Endothelial cell of umbilical vein (primary cell): ENCODE data around the gene NFKBIA. TPM values are rescaled to one million over a fixed set of nuclear protein-coding genes. Genes with fewer than 3 reads are reported as not detected.

Source experiments
- BruUV-seq: library from RNA; stranded (reverse); fragments of 400-500 nt; replicated peaks from 2 replicates; lab custom pipeline; 2021; lab: Mats Ljungman, UMichigan
- CTCF ChIA-PET: fragments of 300-600, 350-600 bp; sonication (Branson Sonifier 250); formaldehyde crosslinking; loops from one replicate; lab custom pipeline; 2021; ENCODE audit warnings: antibody characterized with exemption, inconsistent platforms; lab: Charles Lee
- POLR2A ChIA-PET: fragments of 300-600, 350-600 bp; sonication (Branson Sonifier 250); formaldehyde crosslinking; loops from one replicate; lab custom pipeline; 2021; ENCODE audit warnings: antibody characterized with exemption, inconsistent platforms; lab: Charles Lee
- DNase-seq: peaks from one replicate; pipeline ENCODE4 v3.0.0-alpha.2; 2011; ENCODE audit warnings: low read depth, low spot score
- FAIRE-seq: peaks from 2 replicates; lab custom pipeline; 2011; peaks lifted over from hg19 to GRCh38; lab: Jason Lieb, UNC
- H2AFZ ChIP-seq: 2 replicates; pipeline ENCODE4 v1.6.0; 2012; ENCODE audit warnings: low read depth, low read length, control low read depth, inconsistent platforms
- H3K27ac ChIP-seq: 2 replicates; pipeline ENCODE4 v1.5.1; 2011; ENCODE audit warnings: low read depth, mild to moderate bottlenecking, control low read depth, low read length, moderate library complexity; ENCODE audit not compliant: insufficient read depth
- H3K27me3 ChIP-seq, 2 experiments: 2 replicates each; pipeline versions ENCODE4 v1.6.0 to v1.6.1; 2011; ENCODE audit warnings: low read length in 2 of 2, mixed read lengths in 1 of 2; ENCODE audit not compliant: control insufficient read depth in 2 of 2, insufficient read depth in 2 of 2
- H3K36me3 ChIP-seq, 2 experiments: 2 replicates in 1 of 2; 3 replicates in 1 of 2; pipeline ENCODE4 v1.5.1; 2011; ENCODE audit warnings: low read length in 2 of 2, mild to moderate bottlenecking in 1 of 2, moderate library complexity in 1 of 2; ENCODE audit not compliant: control insufficient read depth in 2 of 2, insufficient read depth in 2 of 2; ENCODE audit errors: extremely low read depth in 1 of 2
- H3K4me1 ChIP-seq: 3 replicates; pipeline ENCODE4 v1.5.1; 2011; ENCODE audit warnings: mild to moderate bottlenecking, low read length; ENCODE audit not compliant: control insufficient read depth, insufficient read depth; ENCODE audit errors: extremely low read depth
- H3K4me2 ChIP-seq: 2 replicates; pipeline ENCODE4 v1.6.1; 2011; ENCODE audit warnings: low read length, control low read depth, mixed read lengths; ENCODE audit not compliant: insufficient read depth
- H3K4me3 ChIP-seq, 3 experiments: fragments of 200-600 bp in 1 of 3; sonication (generic), shearing (Covaris generic) in 1 of 3; replicated peaks in 1 of 3; 2 replicates each; pipeline ENCODE4 v1.5.1; 2011 to 2016; ENCODE audit warnings: control low read depth in 3 of 3, low read length in 3 of 3, mild to moderate bottlenecking in 2 of 3, inconsistent platforms in 1 of 3, low read depth in 1 of 3, moderate library complexity in 1 of 3; ENCODE audit not compliant: insufficient read depth in 1 of 3
- H3K79me2 ChIP-seq: 2 replicates; pipeline ENCODE4 v1.6.0; 2012; ENCODE audit warnings: low read length, inconsistent platforms; ENCODE audit not compliant: control insufficient read depth, insufficient read depth
- H3K9ac ChIP-seq: replicated peaks from 2 replicates; pipeline ENCODE3; 2011; ENCODE audit warnings: low read length, control low read depth; ENCODE audit not compliant: insufficient read depth; ENCODE audit errors: extremely low read depth
- H3K9me1 ChIP-seq: replicated peaks from 3 replicates; pipeline ENCODE4 v1.6.0; 2011; ENCODE audit warnings: mild to moderate bottlenecking, low read length; ENCODE audit not compliant: control insufficient read depth, insufficient read depth; ENCODE audit errors: extremely low read depth
- H3K9me3 ChIP-seq: replicated peaks from 2 replicates; pipeline ENCODE4 v1.5.1; 2012; ENCODE audit warnings: low read length, inconsistent platforms; ENCODE audit not compliant: control insufficient read depth, insufficient read depth
- H4K20me1 ChIP-seq: replicated peaks from 2 replicates; pipeline ENCODE3; 2011; ENCODE audit warnings: mild to moderate bottlenecking, low read length; ENCODE audit not compliant: control insufficient read depth, insufficient read depth; ENCODE audit errors: extremely low read depth
- CTCF ChIP-seq, 2 donors: IDR thresholded peaks; 1 replicate in 1 of 2; 2 replicates in 1 of 2; pipeline ENCODE4 v1.5.1; 2011; ENCODE audit warnings: low read length in 2 of 2, mild to moderate bottlenecking in 2 of 2, moderate library complexity in 2 of 2, control low read depth in 1 of 2, inconsistent platforms in 1 of 2, low read depth in 1 of 2; ENCODE audit not compliant: insufficient read depth in 1 of 2; ENCODE audit errors: extremely low read depth in 1 of 2
- EZH2 ChIP-seq: IDR thresholded peaks from 2 replicates; pipeline ENCODE4 v1.6.1; 2012; ENCODE audit warnings: borderline replicate concordance, low read depth, mild to moderate bottlenecking, moderate library complexity, low read length, inconsistent platforms; ENCODE audit not compliant: severe bottlenecking
- FOS ChIP-seq: IDR thresholded peaks from 2 replicates; pipeline ENCODE4 v1.6.1; 2011; ENCODE audit warnings: mild to moderate bottlenecking, low read length, moderate library complexity, borderline replicate concordance; ENCODE audit not compliant: insufficient read depth
- GATA2 ChIP-seq: IDR thresholded peaks from 2 replicates; pipeline ENCODE4 v1.7.0; 2011; ENCODE audit warnings: low read depth, mild to moderate bottlenecking, moderate library complexity, mixed read lengths, low read length; ENCODE audit not compliant: insufficient read length, insufficient read depth
- MAX ChIP-seq: IDR thresholded peaks from 2 replicates; pipeline ENCODE4 v1.6.1; 2011; ENCODE audit not compliant: insufficient read depth, insufficient read length
- POLR2AphosphoS5 ChIP-seq: IDR thresholded peaks from 2 replicates; pipeline ENCODE4 v1.6.1; 2012; ENCODE audit warnings: low read depth, mild to moderate bottlenecking, control low read depth, low read length, moderate library complexity; ENCODE audit not compliant: insufficient read depth
- dilution Hi-C: fragments of 300-500 bp; cut with MboI; formaldehyde crosslinking; loops from one replicate; pipeline ENCODE4 v1.15.0; 2019; ENCODE audit warnings: low sequenced_read_pairs; ENCODE audit not compliant: extremely low pct_ligation_motif_present
- intact Hi-C: fragments of 100-400 bp; cut with micrococcal nuclease; formaldehyde crosslinking; loops from one replicate; pipeline ENCODE4 v1.10.0; 2022
- polyA plus RNA-seq, 4 experiments: library from polyadenylated mRNA; depleted of rRNA in 3 of 4; stranded (reverse) in 3 of 4; unstranded in 1 of 4; fragments of >200 nt; gene quantifications; 2 replicates each; pipeline versions ENCODE4 v1.2.1 to v1.2.3, GENCODE V29; 2011 to 2012; ENCODE audit warnings: missing spikeins in 1 of 4
- total RNA-seq: library from RNA; stranded (reverse); gene quantifications from 2 replicates; pipeline ENCODE4 v1.2.3, GENCODE V29; 2021

The NFKBIA gene
- total and polyA plus RNA-seq, 2 donors (not counting 3 experiments of a cell fraction or from before 2014, with no cell fraction given): 55.7 to 82.8 TPM

- Histone ChIP-seq H3K9me3 (no peaks in the 10 kb centered on the region), H3K9ac (no peak overlapping the region), H3K27ac (no peak overlapping the region), H3K36me3 (no peaks in the 10 kb centered on the region), H3K4me3 (no peak overlapping the region), H3K4me2 (no peak overlapping the region), H3K9me1 (no peaks in the 10 kb centered on the region), H3K27me3 (no peaks in the 10 kb centered on the region), H2AFZ (no peak overlapping the region), H4K20me1 (no peaks in the 10 kb centered on the region), H3K79me2 (no peaks in the 10 kb centered on the region), H3K4me1 (peaks cover 24% of the 10 kb centered on the region)
- BruUV-seq: no TSS peak
- ChIA-PET POLR2A (no interaction called here), CTCF (no interaction called here)
- intact Hi-C loops: no loop called here
- TF ChIP-seq CTCF (IDR thresholded peaks at IDR 0.05; ENCODE audit: extremely low read depth in 1 of 2, insufficient read depth in 1 of 2, low read depth in 1 of 2, low read length in 2 of 2) (no peak), MAX (no peak), EZH2 (no peak), GATA2 (no peak), FOS (no peak), POLR2AphosphoS5 (no peak)
- DNase-seq (no peak), FAIRE-seq (no peak)
- dilution Hi-C loops: no loop called here
Observed at GRCh38 chr14:35387713-35388579, 16.6 kb downstream of the NFKBIA start.
